BLaER1 (cell line): ENCODE measurements around the gene LPIN1.

Experiments used
- H3K27ac ChIP-seq: shearing (Covaris generic); formaldehyde crosslinking; 2 replicates; pipeline ENCODE4 v1.8.1; 2022
- H3K27me3 ChIP-seq: shearing (Covaris generic); formaldehyde crosslinking; 2 replicates; pipeline ENCODE4 v1.8.1; 2022
- H3K36me3 ChIP-seq: shearing (Covaris generic); formaldehyde crosslinking; 2 replicates; pipeline ENCODE4 v1.8.1; 2022
- H3K4me1 ChIP-seq: shearing (Covaris generic); formaldehyde crosslinking; 2 replicates; pipeline ENCODE4 v1.8.1; 2022
- H3K4me2 ChIP-seq: shearing (Covaris generic); formaldehyde crosslinking; 2 replicates; pipeline ENCODE4 v1.8.1; 2022
- H3K4me3 ChIP-seq: shearing (Covaris generic); formaldehyde crosslinking; 2 replicates; pipeline ENCODE4 v1.8.1; 2022
- H3K9ac ChIP-seq: shearing (Covaris generic); formaldehyde crosslinking; 2 replicates; pipeline ENCODE4 v1.8.1; 2022
- H3K9me3 ChIP-seq: shearing (Covaris generic); formaldehyde crosslinking; 2 replicates; pipeline ENCODE4 v1.8.1; 2022
- H4K20me1 ChIP-seq: shearing (Covaris generic); formaldehyde crosslinking; 2 replicates; pipeline ENCODE4 v1.8.1; 2022
- Cebpa-rat ChIP-seq: shearing (Covaris generic); IDR thresholded peaks from 2 replicates; pipeline ENCODE4 v1.8.1; 2022

LPIN1 gene

GRCh38 chr2:11781602-11782001, 35.2 kb downstream of the LPIN1 start:
- Histone ChIP-seq H3K27ac (no peak overlapping the region), H3K36me3 (peaks cover 90% of the 10 kb centered on the region), H3K4me3 (no peak overlapping the region), H3K4me2 (no peak overlapping the region), H3K4me1 (peaks cover 21% of the 10 kb centered on the region), H3K9me3 (no peaks in the 10 kb centered on the region), H4K20me1 (peaks cover 15% of the 10 kb centered on the region; the same call in 1 of the 2 replicates), H3K27me3 (no peaks in the 10 kb centered on the region), H3K9ac (no peak overlapping the region)
- TF ChIP-seq Cebpa-rat = no peak

GRCh38 chr2:11784280-11784679, 37.8 kb downstream of the LPIN1 start:
- Histone ChIP-seq H3K36me3 (peaks cover 100% of the 10 kb centered on the region), H3K27me3 (no peaks in the 10 kb centered on the region), H3K9me3 (no peaks in the 10 kb centered on the region), H3K4me1 (0 out of 2 replicates have a peak, but pooled peaks cover 2% of the 10 kb centered on the region), H3K4me3 (no peak overlapping the region), H4K20me1 (peaks cover 12% of the 10 kb centered on the region; the same call in 1 of the 2 replicates), H3K9ac (no peak overlapping the region), H3K27ac (no peak overlapping the region), H3K4me2 (no peak overlapping the region)
- TF ChIP-seq Cebpa-rat = no peak

- H3K9ac ChIP-seq = no peak overlapping the region
- TF ChIP-seq Cebpa-rat = no peak
- peaks cover under 1% of the 10 kb centered on the region; the same call in 1 of the 2 replicates for H3K9me3 ChIP-seq
- no peak overlapping the region for H3K4me2 ChIP-seq
- H3K27ac ChIP-seq = no peak overlapping the region
- H3K4me1 ChIP-seq = no peaks in the 10 kb centered on the region
- H3K27me3 ChIP-seq = no peaks in the 10 kb centered on the region
- H3K4me3 ChIP-seq = no peak overlapping the region
- H4K20me1 ChIP-seq = 0 out of 2 replicates have a peak, but pooled peaks cover 12% of the 10 kb centered on the region
- peaks cover 100% of the 10 kb centered on the region for H3K36me3 ChIP-seq
Observed at GRCh38 chr2:11784747-11785610, 38.5 kb downstream of the LPIN1 start.

GRCh38 chr2:11785611-11785940, 39.1 kb downstream of the LPIN1 start:
- no peaks in the 10 kb centered on the region for H3K4me1 ChIP-seq
- peaks cover 6% of the 10 kb centered on the region for H3K9me3 ChIP-seq
- no peak for TF ChIP-seq Cebpa-rat
- no peak overlapping the region for H3K4me2 ChIP-seq
- H3K36me3 ChIP-seq = peaks cover 100% of the 10 kb centered on the region
- no peak overlapping the region for H3K27ac ChIP-seq
- H4K20me1 ChIP-seq = 0 out of 2 replicates have a peak, but pooled peaks cover 12% of the 10 kb centered on the region
- no peak overlapping the region for H3K4me3 ChIP-seq
- H3K27me3 ChIP-seq = no peaks in the 10 kb centered on the region
- H3K9ac ChIP-seq = no peak overlapping the region

- Histone ChIP-seq H3K4me2 (no peak overlapping the region), H3K36me3 (peaks cover 100% of the 10 kb centered on the region), H3K4me3 (no peak overlapping the region), H3K9ac (no peak overlapping the region), H3K27me3 (no peaks in the 10 kb centered on the region), H3K9me3 (peaks cover 12% of the 10 kb centered on the region), H3K27ac (no peak overlapping the region), H3K4me1 (no peaks in the 10 kb centered on the region), H4K20me1 (0 out of 2 replicates have a peak, but pooled peaks cover 12% of the 10 kb centered on the region)
- TF ChIP-seq Cebpa-rat = no peak
Observed at GRCh38 chr2:11786191-11786590, 39.8 kb downstream of the LPIN1 start.

- no peaks in the 10 kb centered on the region for H3K27me3 ChIP-seq
- H3K9me3 ChIP-seq = peaks cover 12% of the 10 kb centered on the region
- no peak for TF ChIP-seq Cebpa-rat
- no peak overlapping the region for H3K4me2 ChIP-seq
- H3K36me3 ChIP-seq = peaks cover 97% of the 10 kb centered on the region
- H3K4me3 ChIP-seq = no peak overlapping the region
- no peak overlapping the region for H3K9ac ChIP-seq
- 0 out of 2 replicates have a peak, but pooled peaks cover 12% of the 10 kb centered on the region for H4K20me1 ChIP-seq
- no peaks in the 10 kb centered on the region for H3K4me1 ChIP-seq
- H3K27ac ChIP-seq = no peak overlapping the region
Observed at GRCh38 chr2:11786592-11786991, 40.2 kb downstream of the LPIN1 start.

- Histone ChIP-seq H4K20me1 (0 out of 2 replicates have a peak, but pooled peaks cover 12% of the 10 kb centered on the region), H3K27me3 (no peaks in the 10 kb centered on the region), H3K27ac (no peak overlapping the region), H3K9me3 (peaks cover 12% of the 10 kb centered on the region), H3K4me3 (no peak overlapping the region), H3K36me3 (peaks cover 97% of the 10 kb centered on the region), H3K4me1 (no peaks in the 10 kb centered on the region), H3K4me2 (no peak overlapping the region), H3K9ac (no peak overlapping the region)
- TF ChIP-seq Cebpa-rat = no peak
Observed at GRCh38 chr2:11787991-11788390, 41.6 kb downstream of the LPIN1 start.

- H4K20me1 ChIP-seq = 0 out of 2 replicates have a peak, but pooled peaks cover 12% of the 10 kb centered on the region
- no peak overlapping the region for H3K4me3 ChIP-seq
- H3K27me3 ChIP-seq = no peaks in the 10 kb centered on the region
- H3K36me3 ChIP-seq = peaks cover 97% of the 10 kb centered on the region
- no peak overlapping the region for H3K9ac ChIP-seq
- peaks cover 12% of the 10 kb centered on the region for H3K9me3 ChIP-seq
- H3K27ac ChIP-seq = no peak overlapping the region
- H3K4me2 ChIP-seq = no peak overlapping the region
- no peak for TF ChIP-seq Cebpa-rat
- no peaks in the 10 kb centered on the region for H3K4me1 ChIP-seq
Observed at GRCh38 chr2:11788461-11789124, 42.2 kb downstream of the LPIN1 start.

- H3K27me3 ChIP-seq = no peaks in the 10 kb centered on the region
- no peaks in the 10 kb centered on the region for H3K4me1 ChIP-seq
- 0 out of 2 replicates have a peak, but pooled peaks cover 12% of the 10 kb centered on the region for H4K20me1 ChIP-seq
- no peak overlapping the region for H3K4me2 ChIP-seq
- H3K36me3 ChIP-seq = peaks cover 97% of the 10 kb centered on the region
- no peak overlapping the region for H3K9ac ChIP-seq
- no peak overlapping the region for H3K27ac ChIP-seq
- TF ChIP-seq Cebpa-rat = no peak
- no peak overlapping the region for H3K4me3 ChIP-seq
- peaks cover 12% of the 10 kb centered on the region for H3K9me3 ChIP-seq
Observed at GRCh38 chr2:11789243-11789642, 42.8 kb downstream of the LPIN1 start.

GRCh38 chr2:11790228-11790627, 43.8 kb downstream of the LPIN1 start:
- 0 out of 2 replicates have a peak, but pooled peaks cover 11% of the 10 kb centered on the region for H4K20me1 ChIP-seq
- no peak overlapping the region for H3K27ac ChIP-seq
- no peak overlapping the region for H3K4me2 ChIP-seq
- no peaks in the 10 kb centered on the region for H3K4me1 ChIP-seq
- H3K36me3 ChIP-seq = peaks cover 97% of the 10 kb centered on the region
- H3K4me3 ChIP-seq = no peak overlapping the region
- H3K9ac ChIP-seq = no peak overlapping the region
- peaks cover 12% of the 10 kb centered on the region for H3K9me3 ChIP-seq
- no peak for TF ChIP-seq Cebpa-rat
- no peaks in the 10 kb centered on the region for H3K27me3 ChIP-seq
